ENCODE results near the gene ARFGAP1.

GRCh38 chr20:63259734-63260460, 12.7 kb upstream of the ARFGAP1 start:
- TF ChIP-seq CTCF (IDR thresholded peaks at IDR 0.05 in 2 of 3, conservative IDR thresholded peaks at IDR 0.05 in 1 of 3; ENCODE audit: control insufficient read depth in 2 of 3, extremely low read depth in 1 of 3, insufficient read depth in 1 of 3, low read depth in 3 of 3, low read length in 3 of 3), result no peak
- no peak for TF ChIP-seq NRF1 (conservative IDR thresholded peaks at IDR 0.05; ENCODE audit: low read depth, low read length)
- no peak for TF ChIP-seq POLR2A (IDR thresholded peaks at IDR 0.05; ENCODE audit: low read depth, low read length)
- no peak for TF ChIP-seq SIX5 (IDR thresholded peaks at IDR 0.05; ENCODE audit: low read depth, low read length, severe bottlenecking)
- no peak for TF ChIP-seq SIN3A (IDR thresholded peaks at IDR 0.05; ENCODE audit: low read depth, low read length)
- TF ChIP-seq CEBPZ (IDR thresholded peaks at IDR 0.05; ENCODE audit: low read depth, low read length), result no peak
- no peak for TF ChIP-seq BRCA1 (IDR thresholded peaks at IDR 0.05; ENCODE audit: low read depth, low read length)

Measured in GM12878 (cell line).